HG02884 (cell line): ENCODE measurements around the gene TRIM69.
"Not testable (repeated sequence)": the region's sequence is repeated elsewhere in the genome, so short reads cannot be mapped to it uniquely, and the experiment has no call there.

ENCODE experiments used
- ATAC-seq: cut with Tn5 transposase; IDR thresholded peaks from one replicate; pipeline ENCODE4 v1.9.1; 2021; ENCODE audit warnings: mild to moderate bottlenecking, moderate library complexity; ENCODE audit not compliant: unreplicated experiment

Gene TRIM69

DNA sequence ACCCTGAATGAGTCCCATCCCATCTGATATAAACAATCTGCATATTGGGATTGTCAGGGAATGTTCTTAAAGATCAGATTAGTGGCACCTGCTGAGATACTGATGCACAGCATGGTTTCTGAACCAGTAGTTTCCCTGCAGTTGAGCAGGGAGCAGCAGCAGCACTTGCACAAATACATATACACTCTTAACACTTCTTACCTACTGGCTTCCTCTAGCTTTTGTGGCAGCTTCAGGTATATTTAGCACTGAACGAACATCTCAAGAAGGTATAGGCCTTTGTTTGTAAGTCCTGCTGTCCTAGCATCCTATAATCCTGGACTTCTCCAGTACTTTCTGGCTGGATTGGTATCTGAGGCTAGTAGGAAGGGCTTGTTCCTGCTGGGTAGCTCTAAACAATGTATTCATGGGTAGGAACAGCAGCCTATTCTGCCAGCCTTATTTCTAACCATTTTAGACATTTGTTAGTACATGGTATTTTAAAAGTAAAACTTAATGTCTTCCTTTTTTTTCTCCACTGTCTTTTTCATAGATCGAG is 20.5 kb upstream of the TRIM69 start:
- ATAC-seq = no peak

DNA sequence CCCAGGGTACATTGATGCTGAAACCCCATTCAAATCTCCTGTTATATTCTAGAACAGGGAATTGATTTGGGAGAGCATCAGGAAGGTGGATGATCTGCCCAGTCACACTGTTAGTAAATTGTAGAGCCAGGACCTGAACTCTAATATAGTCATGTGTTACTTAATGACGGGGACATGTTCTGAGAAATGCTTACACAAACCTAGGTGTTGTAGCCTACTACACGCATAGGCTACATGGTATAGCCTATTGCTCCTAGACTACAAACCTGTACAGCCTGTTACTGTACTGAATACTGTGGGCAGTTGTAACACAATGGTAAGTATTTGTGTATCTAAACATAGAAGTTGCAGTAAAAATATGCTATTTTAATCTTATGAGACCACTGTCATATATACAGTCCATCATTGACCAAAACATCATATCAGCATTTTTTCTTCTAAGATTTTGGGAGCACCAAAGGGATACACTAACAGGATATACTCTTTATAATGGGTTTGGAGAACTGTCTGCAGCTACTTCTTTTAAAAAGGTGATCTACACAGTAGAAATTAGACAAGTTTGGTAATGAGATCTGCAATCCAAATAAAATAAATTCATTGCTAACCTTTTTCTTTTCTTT is 19.2 kb upstream of the TRIM69 start:
- ATAC-seq = no peak

DNA sequence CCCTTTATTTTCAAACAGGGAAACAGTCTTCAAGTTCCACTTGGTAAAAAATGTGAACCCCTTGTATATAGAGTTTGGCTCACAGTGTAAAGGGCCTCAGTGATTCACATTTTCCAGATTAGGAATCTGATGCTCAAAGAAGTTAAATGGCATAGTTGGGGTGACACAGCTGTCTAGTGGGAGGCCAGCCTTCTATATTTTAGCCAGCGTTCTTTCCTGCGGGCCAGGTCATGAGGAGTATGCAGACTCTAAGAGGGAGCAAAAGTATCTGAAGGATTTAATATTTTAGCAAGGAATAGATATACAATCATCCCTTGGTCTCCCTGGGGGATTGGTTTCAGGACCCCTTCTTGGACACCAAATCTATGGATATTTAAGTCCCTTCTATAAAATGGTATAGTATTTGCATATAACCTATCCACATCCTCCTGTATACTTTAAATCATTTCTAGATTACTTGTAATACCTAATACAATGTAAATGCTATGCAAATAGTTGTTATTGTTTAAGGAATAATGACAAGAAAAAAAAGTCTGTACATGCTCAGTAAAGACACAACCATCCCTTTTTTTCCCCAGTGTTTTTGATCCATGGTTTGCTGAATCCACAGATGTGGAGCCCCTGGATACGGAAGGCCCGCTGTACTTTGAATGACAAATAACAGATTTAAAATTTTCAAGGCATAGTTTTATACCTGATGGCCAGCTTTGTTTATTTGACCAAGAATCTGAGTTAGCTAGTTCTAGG is 18.0 kb upstream of the TRIM69 start:
- ATAC-seq = no peak

DNA sequence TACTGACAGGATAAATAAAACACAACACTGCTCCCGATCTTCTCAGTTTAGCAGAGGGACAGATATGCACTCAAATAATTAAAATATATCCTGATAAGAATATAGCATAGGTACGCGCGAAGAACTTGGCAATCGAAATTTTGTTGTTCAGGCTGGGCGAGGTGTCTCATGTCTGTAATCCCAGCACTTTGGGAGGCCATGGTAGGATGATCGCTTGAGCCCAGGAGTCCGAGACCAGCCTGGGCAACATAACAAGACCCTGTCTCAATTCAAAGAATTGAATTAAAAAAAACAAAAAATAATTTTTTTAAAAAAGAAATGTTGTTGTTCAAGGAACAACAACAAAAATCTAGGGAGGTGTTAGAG is 17.4 kb upstream of the TRIM69 start:
- ATAC-seq = no peak

DNA sequence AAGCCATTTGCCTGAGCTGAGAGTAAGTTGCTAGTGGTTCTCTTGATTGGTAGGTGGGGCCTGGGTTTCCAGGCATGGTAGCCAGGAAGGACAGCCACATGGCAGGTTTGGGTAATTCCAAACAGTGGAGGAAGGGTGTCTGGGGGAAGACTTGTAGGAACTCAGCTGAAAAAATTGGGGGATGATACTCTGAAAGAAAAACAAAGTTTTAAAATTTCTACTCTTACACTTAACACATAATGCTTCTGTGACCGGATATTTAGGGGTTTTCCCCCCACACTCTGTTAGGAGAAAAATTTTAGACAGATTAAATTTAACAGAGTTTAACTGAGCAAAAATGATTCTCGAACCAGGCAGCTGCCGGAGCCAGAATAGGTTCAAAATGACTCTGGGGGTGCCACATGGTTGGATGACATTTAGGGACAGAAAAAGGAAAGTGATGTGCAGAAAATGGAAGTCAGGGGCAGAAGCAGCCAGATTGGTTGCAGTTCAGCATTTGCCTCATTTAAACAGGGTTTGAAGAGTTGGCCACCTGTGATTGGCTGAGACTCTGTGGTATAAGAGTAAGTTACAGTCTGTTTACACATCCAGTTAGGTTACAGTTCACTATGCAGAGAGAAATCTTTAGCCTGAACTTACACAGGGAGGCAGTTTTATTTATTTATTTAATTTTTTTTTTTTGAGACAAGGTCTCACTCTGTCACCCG is 16.9 kb upstream of the TRIM69 start:
- peak; percentile 45 for ATAC-seq

DNA sequence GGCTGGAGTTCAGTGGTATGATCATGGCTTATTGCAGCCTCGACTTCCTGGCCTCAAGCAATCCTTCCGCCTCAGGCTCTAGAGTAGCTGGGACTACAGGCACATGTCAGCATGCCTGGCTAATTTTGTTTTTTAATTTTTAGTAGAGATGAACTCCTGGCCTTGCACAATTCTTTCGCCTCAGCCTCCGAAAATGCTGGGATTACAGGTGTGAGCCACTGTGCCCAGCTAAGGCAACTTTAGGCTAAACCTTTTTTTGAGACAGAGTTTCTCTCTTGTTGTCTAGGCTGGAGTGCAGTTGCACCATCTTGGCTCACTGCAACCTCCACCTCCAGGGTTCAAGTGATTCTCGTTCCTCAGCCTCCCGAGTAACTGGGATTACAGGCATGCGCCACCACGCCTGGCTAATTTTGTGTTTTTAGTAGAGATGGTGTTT is 16.3 kb upstream of the TRIM69 start:
- peak; percentile 9 for ATAC-seq

DNA sequence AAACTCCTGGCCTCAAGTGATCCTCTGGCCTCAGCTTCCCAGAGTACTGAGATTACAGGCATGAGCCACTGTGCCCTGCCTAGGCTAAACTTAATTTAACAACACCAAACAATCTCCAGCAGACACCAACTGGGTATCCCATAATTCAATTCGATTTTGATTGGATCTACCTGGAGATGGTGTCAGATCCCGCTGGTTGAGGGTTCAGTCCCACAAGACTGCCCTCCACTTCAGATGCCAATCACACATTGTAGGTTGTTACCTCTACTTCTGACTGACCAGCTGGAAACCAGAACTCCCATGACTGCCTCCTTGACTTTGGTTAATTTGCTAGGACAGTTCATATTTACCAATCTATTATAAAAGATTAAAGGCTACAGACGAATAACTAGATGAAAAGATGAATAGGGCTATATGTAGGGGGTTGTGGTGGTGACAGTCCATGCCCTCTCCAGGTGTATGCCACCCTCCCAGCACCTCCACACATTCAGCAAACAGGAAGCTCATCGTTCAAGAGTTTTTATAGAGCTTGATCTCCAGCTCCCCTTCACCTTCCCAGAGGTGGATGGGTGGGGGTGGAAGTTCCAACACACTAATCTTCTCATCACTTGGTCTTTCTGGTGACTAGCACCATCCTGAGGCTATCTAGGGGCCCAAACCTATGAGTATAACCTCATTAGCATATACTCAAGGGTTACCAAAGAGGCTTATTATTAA is 15.7 kb upstream of the TRIM69 start:
- no peak for ATAC-seq

DNA sequence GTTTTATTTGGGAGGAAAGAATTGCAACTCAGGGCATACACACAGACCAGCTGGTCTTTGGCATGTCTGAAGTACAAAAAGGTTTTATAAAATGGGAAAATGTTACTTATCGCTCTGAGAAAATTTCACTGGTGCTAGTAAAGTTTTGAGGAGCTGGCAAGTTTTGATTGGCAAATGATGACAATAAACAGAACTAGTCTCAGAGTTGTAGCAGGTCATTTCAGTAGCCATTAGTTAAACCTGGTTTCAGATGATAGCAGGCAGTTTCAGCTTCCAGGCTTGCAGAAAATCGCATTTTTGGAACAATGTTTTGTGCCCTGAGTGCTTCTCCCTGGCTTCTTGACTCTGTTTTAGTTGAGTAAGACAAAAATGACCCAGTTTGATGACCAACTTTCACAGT is 14.3 kb upstream of the TRIM69 start:
- ATAC-seq = no peak

DNA sequence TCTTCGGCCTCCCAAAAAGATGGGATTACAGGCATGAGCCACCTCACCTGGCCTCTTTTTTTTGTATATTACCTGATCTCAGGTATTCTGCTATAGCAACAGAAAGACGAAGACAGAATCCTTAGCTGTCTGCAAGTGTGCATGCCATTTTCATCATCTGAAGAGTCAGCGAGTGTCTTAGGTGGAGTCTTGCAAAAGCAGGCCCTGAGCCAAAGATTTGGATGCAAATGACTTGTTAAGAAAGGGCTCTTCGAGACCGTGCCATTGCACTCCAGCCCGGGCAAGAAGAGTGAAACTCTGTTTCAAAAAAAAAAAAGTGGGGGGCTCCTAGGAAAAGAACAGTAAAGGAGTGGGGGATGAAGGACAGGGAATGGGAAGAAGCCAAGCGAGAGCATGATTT is 10.2 kb upstream of the TRIM69 start:
- ATAC-seq = no peak

DNA sequence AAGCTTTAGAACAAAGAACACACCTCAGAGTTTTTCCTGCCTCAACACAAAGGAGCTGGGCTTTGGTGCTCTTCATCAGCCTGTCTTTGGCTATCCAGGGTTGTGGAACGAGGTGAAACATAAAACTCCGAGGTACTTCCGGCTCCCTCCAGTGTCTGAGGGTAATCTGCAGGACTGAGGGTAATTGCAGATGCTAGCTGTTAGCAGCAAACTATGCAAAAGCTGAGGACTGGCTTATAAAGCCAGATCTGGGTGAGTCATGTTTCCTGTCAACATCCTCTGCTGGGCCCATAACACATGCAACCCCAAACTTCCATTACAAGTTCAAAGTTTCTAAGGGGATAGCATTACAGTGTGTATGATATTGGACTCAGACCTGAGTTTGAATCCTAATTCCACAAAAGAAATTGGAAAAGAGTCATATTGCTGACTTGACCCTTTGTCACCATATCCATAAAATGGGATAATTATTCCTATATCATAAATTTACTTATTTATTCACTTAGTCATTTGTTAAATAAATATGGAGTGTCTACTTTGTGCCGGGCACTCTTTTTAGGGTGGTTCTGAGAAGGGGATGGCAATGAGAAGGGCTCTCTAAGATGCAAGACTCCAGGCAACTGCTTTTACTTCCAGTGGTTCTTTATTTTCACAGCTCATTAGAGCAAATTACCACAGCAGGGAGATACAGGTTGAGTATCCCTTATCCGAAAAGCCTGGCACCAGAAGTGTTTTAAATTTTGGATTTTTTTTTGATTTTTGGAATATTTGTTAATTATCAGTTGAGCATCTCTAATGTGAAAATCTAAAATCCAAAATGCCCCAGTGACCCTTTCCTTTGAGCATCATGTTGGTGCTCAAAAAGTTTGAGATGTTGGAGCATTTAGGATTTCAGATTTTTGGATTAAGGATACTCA is 9.5 kb upstream of the TRIM69 start:
- peak; percentile 30 for ATAC-seq

DNA sequence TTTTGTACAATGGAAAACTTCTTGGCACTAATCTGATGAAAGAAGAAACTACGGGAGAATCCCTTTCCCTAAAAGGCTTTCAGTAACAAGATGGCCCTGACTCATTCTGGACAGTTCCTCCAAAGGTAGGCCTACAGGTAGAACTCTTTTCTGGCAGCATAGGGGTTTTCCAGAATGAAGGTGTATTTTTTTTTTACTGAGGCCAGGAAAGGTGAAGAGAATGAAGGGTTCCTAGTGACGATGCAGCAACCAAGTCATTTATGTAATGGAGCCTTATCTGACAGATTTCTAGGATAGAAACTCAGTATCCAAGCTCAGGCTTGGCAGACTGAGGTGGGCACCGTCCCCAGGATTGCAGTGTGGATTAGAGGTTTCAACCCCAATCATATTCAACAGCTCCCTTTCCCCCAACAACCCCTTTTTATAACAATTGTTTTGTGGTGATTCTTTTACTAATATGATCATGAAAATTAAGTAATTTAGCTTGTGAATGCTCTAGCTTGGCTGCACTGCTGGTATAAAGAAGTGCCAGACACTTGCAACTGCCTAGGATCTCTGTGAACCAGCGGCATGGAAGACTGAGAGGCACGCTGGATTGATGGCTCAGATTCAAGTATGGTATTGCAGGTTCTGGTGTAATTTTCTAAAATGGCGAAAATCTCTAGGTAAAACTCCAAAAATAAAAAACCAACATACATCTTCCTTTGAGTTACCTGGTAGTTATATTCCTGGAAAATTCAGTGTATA is 8.7 kb upstream of the TRIM69 start:
- no peak for ATAC-seq

DNA sequence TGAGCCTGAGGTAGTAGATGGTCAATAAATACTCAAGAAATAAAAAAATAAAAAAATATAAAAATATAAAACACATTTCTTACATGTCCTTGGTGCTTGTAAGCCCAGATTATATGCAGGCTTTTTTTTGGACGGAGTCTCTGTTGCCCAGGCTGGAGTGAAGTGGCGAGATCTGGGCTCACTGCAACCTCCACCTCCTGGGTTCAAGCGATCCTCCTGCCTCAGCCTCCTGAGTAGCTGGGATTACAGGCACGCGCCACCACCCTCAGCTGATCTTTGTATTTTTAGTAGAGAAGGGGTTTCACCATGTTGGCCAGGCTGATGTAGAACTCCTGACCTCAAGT is 8.1 kb upstream of the TRIM69 start:
- ATAC-seq = not testable (repeated sequence)

DNA sequence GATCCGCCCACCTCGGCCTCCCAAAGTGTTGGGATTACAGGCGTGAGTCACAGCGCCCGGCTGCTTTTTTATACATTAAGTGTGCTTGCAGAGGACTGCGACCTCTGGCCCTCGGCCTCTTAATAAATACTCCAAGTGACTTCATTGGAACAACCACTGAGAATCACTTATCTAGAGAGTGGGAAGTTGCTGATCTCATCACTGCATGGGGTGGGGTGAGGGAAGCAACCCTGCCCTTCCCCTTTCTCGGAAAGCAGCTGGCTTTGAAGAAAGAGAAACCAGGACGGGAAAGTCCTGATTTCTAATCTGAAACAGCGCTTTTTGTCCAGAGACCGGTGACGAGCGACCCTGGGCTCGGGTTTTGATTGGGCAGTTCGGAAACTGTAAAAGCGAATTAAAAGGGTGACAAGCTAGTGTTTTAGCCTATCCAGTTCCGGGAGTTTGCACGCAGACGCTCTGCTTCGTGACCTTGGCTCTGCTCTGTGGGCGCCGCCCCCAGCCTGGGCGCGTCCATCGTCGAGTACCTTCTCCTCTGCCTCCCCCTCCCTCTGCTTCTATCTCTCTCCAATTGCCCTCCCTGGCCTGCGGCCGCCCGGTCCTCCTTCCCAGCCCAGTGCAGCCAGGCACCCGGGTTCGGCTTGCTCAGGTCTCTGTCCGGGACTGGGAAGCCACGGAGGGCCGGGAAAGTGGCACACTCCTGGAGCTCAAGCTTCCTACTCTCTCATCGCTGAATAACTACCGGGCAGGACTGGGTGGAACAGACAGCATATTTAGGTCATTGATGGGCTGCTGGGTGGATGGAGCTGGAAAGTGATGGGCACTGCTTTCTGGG is 7.5 kb upstream of the TRIM69 start:
- ATAC-seq = peak; percentile 65

DNA sequence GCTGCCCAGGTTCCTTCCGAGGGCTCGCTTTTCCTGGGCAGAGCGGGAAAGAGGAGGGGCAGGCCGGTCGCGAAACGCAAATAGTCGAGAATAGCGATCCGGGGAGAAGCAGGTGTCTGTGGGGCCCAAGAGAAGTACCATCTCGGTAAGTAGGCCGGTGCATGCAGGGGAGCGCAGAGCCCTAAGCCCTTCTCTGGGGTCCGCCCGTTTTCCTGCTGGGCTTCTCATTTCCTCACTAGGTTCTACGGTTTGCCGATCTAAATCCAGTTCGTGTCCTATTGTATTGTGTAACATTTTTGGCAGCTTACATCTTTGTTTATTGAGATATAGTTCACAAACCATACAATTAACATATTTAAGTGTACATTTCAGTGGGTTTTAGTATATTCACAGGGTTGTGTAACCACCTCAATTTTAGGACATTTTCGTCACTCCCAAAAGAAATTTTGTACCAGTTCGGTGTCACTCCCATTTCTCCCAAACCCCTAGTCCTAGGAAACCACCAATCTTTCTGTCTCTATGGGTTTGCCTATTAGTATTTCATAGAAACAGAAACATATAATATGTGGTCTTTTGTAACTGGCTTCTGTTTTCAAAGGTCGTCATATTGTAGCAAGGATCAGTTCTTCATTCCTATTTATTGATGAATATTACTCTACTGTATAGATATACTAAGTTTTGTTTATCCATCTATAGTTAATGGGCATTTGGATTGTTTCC is 6.8 kb upstream of the TRIM69 start:
- no peak for ATAC-seq

DNA sequence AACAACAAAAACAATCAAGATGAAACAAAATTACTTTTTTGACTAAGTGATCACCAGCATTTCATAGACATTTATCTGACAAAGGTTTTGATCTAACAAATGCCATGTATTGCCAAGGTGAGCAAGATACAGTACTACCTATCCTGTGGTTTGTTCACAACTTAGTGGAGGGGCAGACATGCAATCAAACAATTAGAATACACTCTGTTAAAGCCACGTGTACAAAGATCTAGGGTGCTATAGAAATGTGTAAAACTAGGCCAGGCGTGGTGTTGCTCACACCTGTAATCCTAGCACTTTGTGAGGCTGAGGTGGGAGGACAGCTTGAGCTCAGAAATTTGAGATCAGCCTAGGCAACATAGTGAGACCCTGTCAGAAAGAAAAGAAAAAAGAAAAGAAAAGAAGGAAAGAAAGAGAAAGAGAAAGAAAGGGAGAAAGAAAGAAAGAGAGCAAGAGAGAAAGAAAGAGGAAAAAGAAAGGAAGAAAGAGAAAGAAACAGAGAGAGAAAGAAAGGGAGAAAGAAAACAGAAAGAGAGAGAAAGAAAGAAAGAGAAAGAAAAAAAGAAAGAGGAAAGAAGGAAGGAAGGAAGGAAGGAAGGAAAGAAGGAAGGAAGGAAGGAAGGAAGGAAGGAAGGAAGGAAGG is 1.4 kb upstream of the TRIM69 start:
- no peak for ATAC-seq

DNA sequence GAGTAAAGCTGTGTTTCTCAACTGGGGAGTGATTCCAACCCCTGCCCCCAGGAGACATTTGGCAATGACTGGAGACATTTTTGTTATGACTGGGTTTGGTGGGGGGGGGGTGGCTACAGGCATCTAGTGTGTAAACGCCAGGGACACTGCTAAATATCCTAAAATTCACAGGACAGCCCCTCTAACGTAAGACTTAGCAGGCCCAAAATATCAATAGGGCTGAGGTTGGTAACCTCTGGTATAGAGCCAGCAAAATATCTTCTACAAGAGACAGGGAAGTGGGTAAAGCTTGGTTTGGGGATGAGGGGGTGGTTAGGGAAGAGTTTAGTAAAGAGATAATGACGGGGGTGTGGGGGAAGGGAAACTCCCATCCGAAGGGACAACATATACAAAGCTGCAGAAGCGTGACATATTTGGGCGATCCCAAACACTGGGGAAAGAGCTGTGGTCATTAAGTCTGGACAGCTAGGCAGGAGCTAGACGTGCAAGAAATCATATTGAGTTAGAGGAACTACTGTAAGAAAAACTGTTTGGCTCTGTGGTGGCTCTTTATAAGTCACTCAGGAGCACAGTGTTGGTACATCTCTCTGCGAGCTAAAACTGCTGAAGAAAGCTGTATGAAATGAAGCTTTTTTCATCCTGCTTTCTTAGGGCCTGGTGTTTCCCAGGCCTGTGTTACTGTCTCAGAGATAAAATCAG is 697 bp upstream of the TRIM69 start:
- peak; percentile 42 for ATAC-seq
